NT2/D1 (cell line): ENCODE data around the gene AXIN1.

ENCODE experiments used
- SUZ12 ChIP-seq: IDR thresholded peaks from 2 replicates; pipeline ENCODE4 v1.6.1; 2011; ENCODE audit not compliant: insufficient read length, insufficient read depth; ENCODE audit errors: extremely low read depth
- YY1 ChIP-seq: IDR thresholded peaks from 2 replicates; pipeline ENCODE4 v1.6.1; 2011; ENCODE audit not compliant: insufficient read length, insufficient read depth
- ZNF274 ChIP-seq: IDR thresholded peaks from 2 replicates; pipeline ENCODE4 v1.6.1; 2011; ENCODE audit warnings: mild to moderate bottlenecking, low read depth, low read length

- TF ChIP-seq ZNF274, result no peak
- no peak for TF ChIP-seq SUZ12
- TF ChIP-seq YY1, result no peak
These were observed 64.3 kb downstream of the AXIN1 start for GRCh38 chr16:287981-288920.
